Thyroid gland (tissue), 4 donors: ENCODE results near the gene CUEDC1.

Experiments used
- POLR2A ChIP-seq, 2 donors: fragments of 450-650 bp; IDR thresholded peaks; one replicate each; pipeline ENCODE4 v1.6.1; 2017; ENCODE audit warnings: antibody characterized with exemption in 2 of 2, mild to moderate bottlenecking in 2 of 2, moderate library complexity in 1 of 2
- TF ChIP-seq, protein P1 (sequence below), 6 experiments: fragments of 200-600 bp in 3 of 6; fragments of 450-650 bp in 3 of 6; sonication (generic) in 3 of 6; IDR thresholded peaks; one replicate each; pipeline ENCODE4 v1.5.1; 2016 to 2019; ENCODE audit warnings: antibody characterized with exemption in 6 of 6, mild to moderate bottlenecking in 2 of 6, inconsistent platforms in 1 of 6, moderate library complexity in 1 of 6

DNA sequence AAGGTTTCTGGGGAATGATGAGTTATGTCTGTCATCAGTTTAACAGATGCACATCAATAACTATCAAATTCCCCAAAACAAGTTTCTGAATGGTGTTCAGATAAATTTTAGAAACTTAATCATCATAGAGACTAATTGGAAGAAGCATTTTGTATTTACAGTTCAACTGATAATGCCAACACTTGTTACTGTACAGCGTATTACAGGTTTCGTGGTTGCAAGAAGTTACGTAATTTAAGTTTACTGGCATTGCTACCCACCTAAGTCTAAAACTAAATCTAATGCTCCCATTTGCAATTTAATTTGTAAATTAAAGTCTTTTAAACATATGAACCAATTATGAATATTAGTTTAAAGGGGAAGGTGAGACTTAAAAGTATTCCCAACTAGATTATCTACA lies 48.8 kb upstream of the CUEDC1 start:
- TF ChIP-seq, protein P1, sequence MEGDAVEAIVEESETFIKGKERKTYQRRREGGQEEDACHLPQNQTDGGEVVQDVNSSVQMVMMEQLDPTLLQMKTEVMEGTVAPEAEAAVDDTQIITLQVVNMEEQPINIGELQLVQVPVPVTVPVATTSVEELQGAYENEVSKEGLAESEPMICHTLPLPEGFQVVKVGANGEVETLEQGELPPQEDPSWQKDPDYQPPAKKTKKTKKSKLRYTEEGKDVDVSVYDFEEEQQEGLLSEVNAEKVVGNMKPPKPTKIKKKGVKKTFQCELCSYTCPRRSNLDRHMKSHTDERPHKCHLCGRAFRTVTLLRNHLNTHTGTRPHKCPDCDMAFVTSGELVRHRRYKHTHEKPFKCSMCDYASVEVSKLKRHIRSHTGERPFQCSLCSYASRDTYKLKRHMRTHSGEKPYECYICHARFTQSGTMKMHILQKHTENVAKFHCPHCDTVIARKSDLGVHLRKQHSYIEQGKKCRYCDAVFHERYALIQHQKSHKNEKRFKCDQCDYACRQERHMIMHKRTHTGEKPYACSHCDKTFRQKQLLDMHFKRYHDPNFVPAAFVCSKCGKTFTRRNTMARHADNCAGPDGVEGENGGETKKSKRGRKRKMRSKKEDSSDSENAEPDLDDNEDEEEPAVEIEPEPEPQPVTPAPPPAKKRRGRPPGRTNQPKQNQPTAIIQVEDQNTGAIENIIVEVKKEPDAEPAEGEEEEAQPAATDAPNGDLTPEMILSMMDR (IDR thresholded peaks at IDR 0.05) = no peak
- TF ChIP-seq POLR2A (IDR thresholded peaks at IDR 0.05) = no peak
